Renal cortex interstitium (tissue), 15 donors: ENCODE measurements around the gene PRAMEF13. TPM values are rescaled to one million over a fixed set of nuclear protein-coding genes. Genes with fewer than 3 reads are reported as not detected.
A peak's percentile ranks its signal among the peaks of the same experiment; 100 is the strongest.
"Not testable (repeated sequence)": the region's sequence is repeated elsewhere in the genome, so short reads cannot be mapped to it uniquely, and the experiment has no call there.

ENCODE experiments used
- DNase-seq, 11 donors: peaks; one replicate each; pipeline ENCODE4 v3.0.0-alpha.2; 2013; ENCODE audit warnings: low read depth in 9 of 11, low spot score in 4 of 11; ENCODE audit errors: extremely low read depth in 1 of 11
- long read RNA-seq, 16 experiments: transcript quantifications; one replicate each; lab custom pipeline, GENCODE V29; 2026
- polyA plus RNA-seq, 3 donors: library from polyadenylated mRNA; unstranded; fragments of 120-200 nt; gene quantifications; one replicate each; pipeline ENCODE4 v1.2.1, GENCODE V29; 2013; ENCODE audit not compliant: insufficient read length in 3 of 3

PRAMEF13 gene
- not detected for polyA plus RNA-seq
- long read RNA-seq, donor 1 = 0 reads
- long read RNA-seq, donor 2 = 0 reads
- long read RNA-seq, donor 3 = 0 reads
- long read RNA-seq, donor 4 = 0 reads
- long read RNA-seq, donor 5 = 0 reads
- long read RNA-seq, donor 6 = 0 reads
- long read RNA-seq, donor 7 = 0 reads
- long read RNA-seq, donor 8 = 0 reads
- long read RNA-seq, donor 9 = 0 reads
- long read RNA-seq, donor 10 = 0 reads
- long read RNA-seq, donor 11 = 0 reads
- long read RNA-seq, donor 12 = 0 reads
- long read RNA-seq, donor 13 = 0 reads
- long read RNA-seq, donor 14 = 0 reads
- long read RNA-seq, donor 15 = 0 reads
- long read RNA-seq, donor 16 = 0 reads

- not testable (repeated sequence) for DNase-seq
These were observed at the start of gene PRAMEF13 for GRCh38 chr1:13201309-13201708. Gene PRAMEF13, minus strand, starts transcription at chr1:13201409. Its CDS starts 1,820 bp downstream, at chr1:13199589.

DNA sequence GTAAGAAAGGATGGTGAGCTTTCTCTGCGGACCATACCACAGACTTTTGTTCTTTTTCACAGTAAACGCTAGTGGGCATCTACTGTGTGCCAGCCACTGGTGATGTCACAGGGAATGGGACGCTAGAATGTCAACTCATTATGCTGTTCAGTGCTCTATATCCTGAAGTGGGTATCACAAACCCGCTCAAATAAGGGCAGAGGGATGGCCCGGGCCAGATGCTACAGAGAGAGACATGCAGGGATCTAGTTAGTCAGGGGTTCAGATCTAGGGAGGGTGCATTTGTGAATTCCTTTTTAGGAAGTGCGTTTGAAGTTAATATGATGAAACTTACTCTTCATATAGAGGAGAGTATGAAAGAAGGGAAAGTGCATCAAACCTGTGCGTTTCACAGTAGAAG is 45.9 kb upstream of the PRAMEF13 start:
- DNase-seq = not testable (repeated sequence)

GRCh38 chr1:13246554-13246871 is 45.3 kb upstream of the PRAMEF13 start:
- DNase-seq = not testable (repeated sequence)

GRCh38 chr1:13245841-13246553 is 44.8 kb upstream of the PRAMEF13 start:
- DNase-seq = not testable (repeated sequence)

GRCh38 chr1:13243536-13244263 is 42.5 kb upstream of the PRAMEF13 start:
- DNase-seq = not testable (repeated sequence)

DNA sequence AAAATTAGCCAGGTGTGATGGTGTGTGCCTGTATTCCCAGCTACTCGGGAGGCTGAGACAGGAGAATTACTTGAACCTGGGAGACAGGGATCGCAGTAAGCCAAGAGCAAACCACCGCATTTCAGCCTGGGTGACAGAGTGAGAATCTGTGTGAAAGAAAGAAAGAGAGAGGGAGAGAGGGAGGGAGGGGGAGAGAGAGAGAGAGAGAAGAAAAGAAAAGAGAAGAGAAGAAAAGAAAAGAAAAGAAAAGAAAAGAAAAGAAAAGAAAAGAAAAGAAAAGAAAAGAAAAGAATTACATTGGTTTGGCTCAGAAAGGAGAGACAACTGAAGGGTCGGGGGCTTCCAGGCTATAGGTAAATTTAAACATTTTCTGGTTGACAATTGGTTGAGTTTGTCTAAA is 38.4 kb upstream of the PRAMEF13 start:
- DNase-seq = not testable (repeated sequence)

- not testable (repeated sequence) for DNase-seq
These were observed 36.4 kb upstream of the PRAMEF13 start for GRCh38 chr1:13237572-13237971.

- DNase-seq = peak in 3 of 11 donors; percentile 1 to 4 (median 1)
These were observed 32.8 kb upstream of the PRAMEF13 start for GRCh38 chr1:13234057-13234456.

DNA sequence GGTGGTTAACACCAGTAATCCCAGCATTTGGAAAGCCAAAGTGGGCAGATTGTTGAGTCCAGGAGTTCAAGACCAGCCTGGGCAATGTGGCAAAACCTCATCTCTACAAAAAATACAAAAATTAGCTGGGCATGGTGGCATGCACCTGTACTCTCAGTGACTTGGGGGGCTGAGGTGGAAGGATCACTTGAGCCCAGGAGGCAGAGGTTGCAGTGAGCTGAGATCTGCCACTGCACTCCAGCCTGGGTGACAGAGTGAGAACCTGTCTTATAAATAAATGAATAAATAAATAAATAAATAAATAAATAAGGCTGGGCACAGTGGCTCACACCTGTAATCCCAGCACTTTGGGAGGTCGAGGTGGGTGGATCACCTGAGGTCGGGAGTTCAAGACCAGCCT is 30.8 kb upstream of the PRAMEF13 start:
- not testable (repeated sequence) for DNase-seq

GRCh38 chr1:13231061-13231750 is 30.0 kb upstream of the PRAMEF13 start:
- not testable (repeated sequence) for DNase-seq

DNA sequence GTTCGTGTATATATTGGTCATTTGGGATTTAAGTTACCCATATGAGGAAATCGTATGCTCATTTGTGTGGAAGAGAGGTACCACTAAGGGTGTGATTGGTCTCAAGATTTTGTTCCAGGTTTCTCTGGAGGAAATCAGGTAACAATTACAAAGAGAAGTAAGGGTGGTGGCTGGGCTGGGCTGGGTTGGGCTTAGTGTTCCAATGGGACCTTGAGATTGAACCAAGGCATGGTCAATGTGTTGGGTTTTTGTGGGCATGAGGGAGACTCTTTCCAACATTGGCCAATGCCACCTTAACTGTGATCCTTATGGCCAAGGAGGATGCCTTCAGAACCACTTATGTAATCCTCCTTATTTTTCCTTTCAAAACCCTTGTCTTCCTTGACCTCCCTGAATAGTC is 29.4 kb upstream of the PRAMEF13 start:
- DNase-seq = not testable (repeated sequence)

DNA sequence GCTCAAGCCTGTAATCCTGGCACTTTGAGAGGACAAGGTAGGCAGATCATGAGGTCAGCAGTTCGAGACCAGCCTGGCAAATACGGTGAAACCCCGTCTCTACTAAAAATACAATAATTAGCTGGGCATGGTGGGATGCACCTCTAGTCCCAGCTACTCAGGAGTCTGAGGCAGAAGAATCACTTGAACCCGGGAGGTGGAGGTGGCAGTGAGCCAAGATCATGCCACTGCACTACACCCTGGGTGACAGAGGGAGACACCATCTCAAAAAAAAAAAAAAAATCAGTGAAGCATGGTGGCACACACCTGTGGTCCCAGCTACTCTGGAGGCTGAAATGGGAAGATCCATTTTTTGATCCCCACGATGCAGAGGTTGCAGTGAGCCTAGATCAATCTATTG is 28.9 kb upstream of the PRAMEF13 start:
- DNase-seq = not testable (repeated sequence)

DNA sequence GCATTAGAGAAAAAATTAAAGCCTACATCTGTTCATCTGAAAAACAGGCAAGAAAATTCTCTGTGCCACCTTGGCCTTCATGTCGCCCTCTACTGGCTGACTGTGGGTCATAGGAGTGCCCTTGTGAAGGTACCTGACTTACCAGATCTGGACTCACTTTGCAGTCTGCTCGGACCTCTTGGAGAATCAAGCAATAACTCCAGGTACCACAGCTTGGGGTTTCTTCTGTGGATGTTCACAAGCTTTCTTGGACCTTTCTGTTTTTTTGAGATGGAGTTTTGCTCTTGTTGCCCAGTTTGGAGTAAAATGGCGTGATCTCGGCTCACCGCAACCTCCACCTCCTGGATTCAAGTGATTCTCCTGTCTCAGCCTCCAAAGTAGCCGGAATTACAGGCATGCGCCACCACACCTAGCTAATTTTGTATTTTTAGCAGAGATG is 27.2 kb upstream of the PRAMEF13 start:
- peak in 4 of 11 donors; percentile 6 to 21 (median 8) for DNase-seq

- DNase-seq = not testable (repeated sequence)
These were observed 26.3 kb upstream of the PRAMEF13 start for GRCh38 chr1:13227271-13228055.

- not testable (repeated sequence) for DNase-seq
These were observed 24.5 kb upstream of the PRAMEF13 start, which contains the start of gene PRAMEF18 for GRCh38 chr1:13225675-13226204. Gene PRAMEF18, minus strand, starts transcription at chr1:13226154. Its CDS starts 48 bp downstream, at chr1:13226106.

DNA sequence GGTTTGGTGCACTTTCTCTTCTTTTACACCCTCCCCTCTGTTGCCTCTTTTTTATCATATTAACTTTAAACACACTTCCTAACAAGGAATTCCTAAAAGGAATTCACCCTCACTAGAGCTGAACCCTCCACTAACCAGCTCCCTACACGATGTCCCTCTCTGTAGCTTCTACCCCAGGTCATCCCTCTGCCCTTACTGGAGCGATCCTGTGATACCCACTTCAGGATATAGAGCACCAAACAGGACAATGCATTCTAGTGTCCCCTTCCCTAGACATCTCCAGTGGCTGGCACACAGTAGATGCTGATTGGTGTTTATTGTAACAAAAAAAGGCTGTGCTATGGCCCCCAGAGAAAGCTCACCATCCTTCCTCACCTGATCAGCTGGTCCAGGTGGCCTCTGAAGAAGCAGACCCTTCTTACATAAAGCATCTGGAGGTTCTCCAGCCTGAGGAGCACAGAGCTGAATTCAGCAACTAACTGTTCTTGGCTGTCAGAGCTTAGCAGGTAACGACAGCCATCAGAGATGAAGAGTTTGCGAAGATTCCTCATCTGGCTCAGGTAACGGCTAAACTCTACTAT is 23.4 kb upstream of the PRAMEF13 start:
- DNase-seq = no peak

DNA sequence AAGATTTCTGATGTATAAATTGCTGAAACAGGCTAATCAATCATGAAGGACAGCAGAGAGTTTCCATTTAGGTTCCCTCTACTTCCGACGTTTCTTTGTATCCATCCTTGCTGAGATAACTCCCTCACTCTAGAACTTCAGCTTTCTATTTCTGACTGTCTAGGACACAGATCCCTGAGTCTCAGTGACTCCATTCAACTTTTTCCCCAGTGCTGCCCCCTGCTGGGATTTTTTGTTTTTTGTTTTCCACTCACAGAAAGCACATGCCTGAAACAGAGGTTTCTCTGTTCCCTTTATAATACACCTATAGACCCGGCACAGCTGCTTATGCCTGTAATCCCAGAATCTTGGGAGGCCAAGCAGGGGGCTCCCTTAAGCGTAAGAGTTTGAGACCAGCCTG is 21.6 kb upstream of the PRAMEF13 start:
- DNase-seq = not testable (repeated sequence)

- not testable (repeated sequence) for DNase-seq
These were observed 18.0 kb upstream of the PRAMEF13 start for GRCh38 chr1:13219203-13219602.
